ENCODE results near the gene DNAH7.

GRCh38 chr2:196036442-196036841 is 32.2 kb downstream of the DNAH7 start:
- TF ChIP-seq CTCF (optimal IDR thresholded peaks at IDR 0.05 in 1 of 3, IDR thresholded peaks at IDR 0.05 in 1 of 3, conservative IDR thresholded peaks at IDR 0.05 in 1 of 3; ENCODE audit: extremely low read depth in 1 of 3, insufficient read depth in 2 of 3, low read length in 3 of 3) (no peak), EZH2 (IDR thresholded peaks at IDR 0.05; ENCODE audit: low read length) (no peak)
